ENCODE results near the gene RGPD6. TPM values are rescaled to one million over a fixed set of nuclear protein-coding genes. Genes with fewer than 3 reads are reported as not detected.
"Not testable (repeated sequence)": the region's sequence is repeated elsewhere in the genome, so short reads cannot be mapped to it uniquely, and the experiment has no call there.

RGPD6 gene
- total RNA-seq, 2 experiments from 2014 or later = 84.7 to 96.2 TPM

DNA sequence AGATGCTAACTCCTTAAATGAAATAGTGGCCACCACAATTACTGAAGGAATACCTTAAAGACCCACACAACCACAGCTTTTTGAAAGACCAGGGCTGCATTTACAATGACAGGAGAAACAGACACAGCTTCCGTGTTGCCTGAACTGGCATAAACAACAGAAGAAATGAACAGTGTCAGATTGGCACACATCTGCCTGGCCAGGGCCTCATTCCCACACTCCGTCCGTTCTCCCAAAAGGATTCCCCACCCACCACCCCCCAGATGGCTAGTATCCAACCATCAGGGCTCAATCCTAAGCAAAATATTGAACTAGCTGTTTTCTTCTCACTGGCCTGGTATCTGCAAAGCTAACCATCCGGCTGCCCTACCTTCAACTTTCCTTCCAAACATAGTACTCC lies 96.9 kb downstream of the RGPD6 start:
- DNase-seq; H3K36me3 Mint-ChIP-seq (ENCODE audit: low read depth); H3K27ac Mint-ChIP-seq; H3K4me3 ChIP-seq (ENCODE audit: low read length); H3K9me3 Mint-ChIP-seq; H3K4me1 Mint-ChIP-seq (ENCODE audit: low read depth); H3K27ac ChIP-seq (ENCODE audit: low read depth in 1 of 2, low read length in 2 of 2); H3K36me3 ChIP-seq (ENCODE audit: insufficient read depth, low read length); POLR2A ChIA-PET; CTCF ChIA-PET; H3K27me3 ChIP-seq (ENCODE audit: control insufficient read depth in 1 of 2, insufficient read depth in 2 of 2, low read length in 2 of 2); ATAC-seq (ENCODE audit: poor library complexity); H3K27me3 Mint-ChIP-seq; H3K4me3 Mint-ChIP-seq; intact Hi-C loops (cut with DNase I, micrococcal nuclease); H3K9me3 ChIP-seq (ENCODE audit: control insufficient read depth in 1 of 2, insufficient read depth in 1 of 2, low read length in 2 of 2); H3K4me1 ChIP-seq (ENCODE audit: insufficient read depth, low read length): not testable (repeated sequence)

DNA sequence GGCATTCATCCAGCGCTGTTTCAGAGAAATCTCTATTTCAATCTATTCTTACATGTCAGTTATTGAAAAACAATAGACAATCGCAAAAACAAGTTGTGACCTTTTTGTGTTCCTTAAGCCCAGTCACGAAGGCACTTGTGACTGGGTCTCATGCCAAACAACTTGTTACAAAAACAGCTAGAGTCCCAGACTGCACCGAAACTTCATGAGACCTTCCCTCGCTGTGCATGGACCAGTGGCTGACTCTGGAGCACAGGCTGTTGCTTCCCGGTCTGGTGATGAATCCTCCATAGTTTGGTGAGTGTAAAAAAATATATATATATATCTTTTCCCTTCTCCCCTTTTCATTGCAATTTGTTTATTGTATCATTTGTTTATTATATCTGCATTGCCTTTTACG lies 99.7 kb downstream of the RGPD6 start:
- intact Hi-C loops (cut with DNase I, micrococcal nuclease); H3K27ac Mint-ChIP-seq; H3K9me3 Mint-ChIP-seq; H3K9me3 ChIP-seq (ENCODE audit: control insufficient read depth in 1 of 2, insufficient read depth in 1 of 2, low read length in 2 of 2); H3K27me3 Mint-ChIP-seq; CTCF ChIA-PET; ATAC-seq (ENCODE audit: poor library complexity); H3K4me1 ChIP-seq (ENCODE audit: insufficient read depth, low read length); POLR2A ChIA-PET; H3K4me1 Mint-ChIP-seq (ENCODE audit: low read depth); DNase-seq; H3K36me3 ChIP-seq (ENCODE audit: insufficient read depth, low read length); H3K27ac ChIP-seq (ENCODE audit: low read depth in 1 of 2, low read length in 2 of 2); H3K4me3 ChIP-seq (ENCODE audit: low read length); H3K4me3 Mint-ChIP-seq; H3K36me3 Mint-ChIP-seq (ENCODE audit: low read depth); H3K27me3 ChIP-seq (ENCODE audit: control insufficient read depth in 1 of 2, insufficient read depth in 2 of 2, low read length in 2 of 2): not testable (repeated sequence)

DNA sequence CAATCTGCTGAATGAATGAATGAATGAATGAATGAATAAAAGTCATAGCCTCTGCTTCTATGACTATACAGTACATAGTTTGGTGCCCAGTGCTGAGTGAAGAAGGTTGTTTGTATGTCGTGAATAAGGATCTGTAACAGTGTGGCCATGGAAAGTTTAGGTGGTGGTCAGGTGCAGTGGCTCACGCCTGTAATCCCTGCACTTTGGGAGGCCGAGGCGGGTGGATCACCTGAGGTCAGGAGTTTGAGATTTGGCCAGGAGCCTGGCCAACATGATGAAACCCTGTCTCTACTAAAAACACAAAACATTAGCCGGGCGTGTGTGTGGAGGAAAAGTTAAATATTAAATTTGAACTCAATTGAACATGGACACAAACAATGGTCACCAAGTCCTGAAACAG lies 100.1 kb downstream of the RGPD6 start:
- H3K27ac ChIP-seq (ENCODE audit: low read depth in 1 of 2, low read length in 2 of 2); H3K4me3 Mint-ChIP-seq; H3K27me3 ChIP-seq (ENCODE audit: control insufficient read depth in 1 of 2, insufficient read depth in 2 of 2, low read length in 2 of 2); CTCF ChIA-PET; H3K4me1 ChIP-seq (ENCODE audit: insufficient read depth, low read length); H3K9me3 Mint-ChIP-seq; H3K27me3 Mint-ChIP-seq; H3K36me3 Mint-ChIP-seq (ENCODE audit: low read depth); H3K4me3 ChIP-seq (ENCODE audit: low read length); H3K36me3 ChIP-seq (ENCODE audit: insufficient read depth, low read length); ATAC-seq (ENCODE audit: poor library complexity); H3K4me1 Mint-ChIP-seq (ENCODE audit: low read depth); H3K9me3 ChIP-seq (ENCODE audit: control insufficient read depth in 1 of 2, insufficient read depth in 1 of 2, low read length in 2 of 2); intact Hi-C loops (cut with DNase I, micrococcal nuclease); POLR2A ChIA-PET; H3K27ac Mint-ChIP-seq; DNase-seq: not testable (repeated sequence)

DNA sequence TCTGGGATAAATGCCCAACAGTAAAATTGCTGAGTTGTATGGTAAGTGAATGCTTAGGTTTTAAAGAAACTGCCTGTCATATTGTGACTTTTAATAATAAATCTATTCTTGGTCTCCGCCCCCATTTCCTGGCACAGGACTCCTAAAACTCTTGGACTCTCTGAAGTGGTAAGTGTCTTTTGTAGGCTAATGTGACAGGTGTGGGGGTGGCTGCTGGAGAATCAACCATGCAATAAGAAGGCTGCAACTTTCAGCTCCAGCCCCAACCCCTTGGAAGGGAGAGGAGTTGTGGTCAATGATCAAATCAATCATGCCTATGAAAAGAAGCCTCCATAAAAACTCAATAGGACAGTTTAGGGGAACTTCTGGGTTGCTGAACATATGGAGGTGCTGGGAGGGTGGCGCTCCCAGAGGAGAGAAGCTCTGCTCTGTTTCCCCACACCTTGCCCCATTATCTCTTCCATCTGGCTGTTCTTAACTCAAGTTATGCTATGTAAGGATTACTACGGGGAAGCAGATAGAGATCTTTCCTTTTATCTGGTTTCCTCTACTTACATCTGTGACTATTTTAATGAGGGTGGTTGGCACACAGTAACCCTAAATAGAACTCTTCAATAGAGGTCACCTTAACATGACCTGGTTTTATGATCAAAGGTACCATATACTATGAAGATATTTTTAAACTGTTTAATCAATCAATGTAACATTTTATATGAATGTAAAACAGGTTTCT lies 101.2 kb downstream of the RGPD6 start:
- H3K4me3 Mint-ChIP-seq; H3K27ac ChIP-seq (ENCODE audit: low read depth in 1 of 2, low read length in 2 of 2); intact Hi-C loops (cut with DNase I, micrococcal nuclease); POLR2A ChIA-PET; H3K4me3 ChIP-seq (ENCODE audit: low read length); H3K4me1 Mint-ChIP-seq (ENCODE audit: low read depth); H3K27me3 Mint-ChIP-seq; H3K27ac Mint-ChIP-seq; H3K36me3 ChIP-seq (ENCODE audit: insufficient read depth, low read length); H3K9me3 Mint-ChIP-seq; H3K9me3 ChIP-seq (ENCODE audit: control insufficient read depth in 1 of 2, insufficient read depth in 1 of 2, low read length in 2 of 2); DNase-seq; H3K4me1 ChIP-seq (ENCODE audit: insufficient read depth, low read length); CTCF ChIA-PET; H3K27me3 ChIP-seq (ENCODE audit: control insufficient read depth in 1 of 2, insufficient read depth in 2 of 2, low read length in 2 of 2); H3K36me3 Mint-ChIP-seq (ENCODE audit: low read depth): not testable (repeated sequence)
- ATAC-seq (ENCODE audit: poor library complexity) = peak; percentile 42

DNA sequence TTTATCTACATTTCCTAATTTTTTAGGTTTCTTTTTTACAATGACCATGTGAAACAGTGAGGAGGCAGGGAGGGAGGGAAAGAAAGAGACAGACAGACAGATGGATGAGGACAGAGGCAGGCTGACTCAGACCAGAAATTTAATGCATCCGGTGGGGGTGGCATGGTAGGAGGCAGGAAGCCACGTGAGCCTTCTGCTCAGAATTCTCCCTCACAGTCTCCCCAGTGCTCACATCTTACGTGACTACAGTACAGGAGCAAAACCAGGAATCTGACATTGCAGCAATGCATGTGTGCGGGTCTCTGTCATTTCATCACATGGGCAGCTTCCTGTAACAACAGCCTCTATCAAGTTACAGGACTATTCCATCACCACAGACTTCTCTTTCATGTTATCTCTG lies 102.1 kb downstream of the RGPD6 start:
- CTCF ChIA-PET; H3K4me3 ChIP-seq (ENCODE audit: low read length); DNase-seq; H3K9me3 ChIP-seq (ENCODE audit: control insufficient read depth in 1 of 2, insufficient read depth in 1 of 2, low read length in 2 of 2); H3K4me1 Mint-ChIP-seq (ENCODE audit: low read depth); H3K27me3 ChIP-seq (ENCODE audit: control insufficient read depth in 1 of 2, insufficient read depth in 2 of 2, low read length in 2 of 2); H3K36me3 Mint-ChIP-seq (ENCODE audit: low read depth); H3K27me3 Mint-ChIP-seq; intact Hi-C loops (cut with DNase I, micrococcal nuclease); H3K27ac Mint-ChIP-seq; H3K9me3 Mint-ChIP-seq; H3K4me1 ChIP-seq (ENCODE audit: insufficient read depth, low read length); H3K36me3 ChIP-seq (ENCODE audit: insufficient read depth, low read length); H3K4me3 Mint-ChIP-seq; POLR2A ChIA-PET; H3K27ac ChIP-seq (ENCODE audit: low read depth in 1 of 2, low read length in 2 of 2): not testable (repeated sequence)
- peak; percentile 95 for ATAC-seq (ENCODE audit: poor library complexity)

DNA sequence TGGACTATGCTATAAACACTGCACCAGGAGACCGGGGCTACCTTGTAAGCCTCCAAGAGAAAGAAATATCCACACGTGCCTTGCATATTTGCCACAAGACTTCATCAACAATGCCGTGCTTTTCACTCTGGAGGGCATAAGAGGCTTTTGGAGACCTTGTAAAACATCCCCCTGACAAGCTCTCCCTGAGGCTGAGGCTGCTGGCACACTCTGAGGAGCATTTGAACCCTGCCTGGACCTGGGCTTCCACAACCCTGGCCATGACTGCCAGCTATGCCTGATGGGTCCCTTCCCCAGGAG lies 104.0 kb downstream of the RGPD6 start:
- intact Hi-C loops (cut with DNase I, micrococcal nuclease); H3K9me3 Mint-ChIP-seq; DNase-seq: not testable (repeated sequence)

DNA sequence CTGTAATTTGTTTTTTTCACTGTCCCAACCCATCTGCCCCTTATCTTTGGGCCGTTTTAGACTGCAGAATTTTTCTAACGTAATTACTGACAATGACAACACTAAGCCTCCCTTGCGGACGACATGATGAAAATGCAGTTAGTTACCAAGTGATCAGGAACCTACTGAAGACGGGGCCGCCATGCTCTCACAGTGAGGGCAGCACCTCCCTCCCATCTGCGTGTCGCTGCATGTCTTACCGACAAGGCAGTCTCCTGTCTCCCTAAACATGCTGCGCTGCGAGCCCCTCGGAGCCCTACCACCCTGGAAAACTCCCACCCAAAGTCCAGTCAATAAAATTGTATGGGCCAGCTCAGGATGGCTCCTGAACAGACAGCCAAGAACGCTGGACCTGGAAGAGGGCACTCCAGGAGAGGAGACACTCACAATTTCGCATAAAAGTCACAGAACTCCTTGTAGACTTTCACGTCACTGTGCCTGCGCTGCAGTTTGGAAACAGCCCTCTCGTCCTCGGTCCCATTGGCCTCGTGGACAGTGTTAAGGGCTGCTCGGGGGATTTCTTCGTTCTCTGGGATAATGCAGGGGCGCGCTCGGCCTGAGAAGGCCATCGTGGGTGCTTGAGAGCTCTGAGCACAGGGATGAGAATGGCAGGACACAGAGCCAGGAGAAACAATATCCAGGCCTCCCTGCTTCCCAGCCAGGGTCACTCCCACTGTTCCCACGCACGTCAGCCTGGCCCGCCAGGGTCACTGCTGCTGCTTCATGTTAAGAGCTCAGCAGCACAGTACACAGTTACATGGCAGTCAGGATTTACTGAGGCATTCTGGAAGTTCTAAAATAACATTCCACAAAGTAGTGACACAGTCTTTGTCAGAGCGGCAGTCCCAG lies 104.6 kb downstream of the RGPD6 start, which contains the start of gene LIMS4:
TSS of gene LIMS4 (minus strand) at position 646 of the 888 bp plus-strand sequence. CDS start at position 608, 38 bp downstream.
- H3K36me3 ChIP-seq (ENCODE audit: insufficient read depth, low read length); H3K9me3 Mint-ChIP-seq; intact Hi-C loops (cut with DNase I, micrococcal nuclease); H3K4me3 ChIP-seq (ENCODE audit: low read length); POLR2A ChIA-PET; H3K27ac ChIP-seq (ENCODE audit: low read depth in 1 of 2, low read length in 2 of 2); H3K27ac Mint-ChIP-seq; H3K4me1 ChIP-seq (ENCODE audit: insufficient read depth, low read length); ATAC-seq (ENCODE audit: poor library complexity); CTCF ChIA-PET; H3K4me1 Mint-ChIP-seq (ENCODE audit: low read depth); H3K27me3 ChIP-seq (ENCODE audit: control insufficient read depth in 1 of 2, insufficient read depth in 2 of 2, low read length in 2 of 2); H3K4me3 Mint-ChIP-seq; H3K36me3 Mint-ChIP-seq (ENCODE audit: low read depth); H3K27me3 Mint-ChIP-seq; H3K9me3 ChIP-seq (ENCODE audit: control insufficient read depth in 1 of 2, insufficient read depth in 1 of 2, low read length in 2 of 2); DNase-seq: not testable (repeated sequence)

More for the DNA sequence above, 104.0 kb downstream of the RGPD6 start:
- H3K9me3 ChIP-seq (ENCODE audit: control insufficient read depth in 1 of 2, insufficient read depth in 1 of 2, low read length in 2 of 2); H3K27ac ChIP-seq (ENCODE audit: low read depth in 1 of 2, low read length in 2 of 2); H3K36me3 ChIP-seq (ENCODE audit: insufficient read depth, low read length); H3K4me3 Mint-ChIP-seq; H3K27ac Mint-ChIP-seq; H3K27me3 ChIP-seq (ENCODE audit: control insufficient read depth in 1 of 2, insufficient read depth in 2 of 2, low read length in 2 of 2); CTCF ChIA-PET; H3K36me3 Mint-ChIP-seq (ENCODE audit: low read depth); H3K4me3 ChIP-seq (ENCODE audit: low read length); H3K4me1 ChIP-seq (ENCODE audit: insufficient read depth, low read length); ATAC-seq (ENCODE audit: poor library complexity); H3K4me1 Mint-ChIP-seq (ENCODE audit: low read depth); H3K27me3 Mint-ChIP-seq; POLR2A ChIA-PET: not testable (repeated sequence)

Measured in CD4-positive, alpha-beta T cell (primary cell).